Measurements from ENCODE around the gene RPF1.

DNA sequence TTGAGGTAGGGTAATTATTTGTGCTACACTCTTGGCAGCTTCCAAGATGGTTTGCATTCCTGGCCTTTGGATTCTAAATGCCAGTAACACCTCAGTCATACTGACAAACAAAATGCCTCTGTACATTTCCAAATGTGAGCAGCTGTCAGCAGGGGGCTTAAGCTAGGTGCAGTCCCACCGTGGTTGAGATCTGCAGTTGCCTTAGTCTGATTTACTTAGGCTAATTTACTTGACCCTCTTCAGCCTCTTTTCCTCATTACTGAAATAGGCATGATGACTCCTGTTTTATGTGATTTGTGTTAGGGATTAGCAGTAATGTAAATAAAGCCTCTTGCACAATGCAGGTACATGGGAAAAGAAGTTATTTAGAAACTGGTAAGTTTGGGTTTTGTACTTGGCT lies 13.7 kb downstream of the RPF1 start:
- no peak for TF ChIP-seq EP300 (IDR thresholded peaks at IDR 0.05; ENCODE audit: borderline replicate concordance in 1 of 2, control insufficient read depth in 1 of 2, low read depth in 2 of 2, low read length in 2 of 2)
- TF ChIP-seq RAD21 (IDR thresholded peaks at IDR 0.05; ENCODE audit: insufficient read depth, low read depth, low read length), result no peak
- no peak for TF ChIP-seq RBBP5 (conservative IDR thresholded peaks at IDR 0.05)
- no peak for TF ChIP-seq CHD2 (IDR thresholded peaks at IDR 0.05; ENCODE audit: borderline replicate concordance, low read depth, low read length)
- no peak for TF ChIP-seq EZH2 (IDR thresholded peaks at IDR 0.05; ENCODE audit: borderline replicate concordance, control insufficient read depth, low read depth, low read length)
- no peak for TF ChIP-seq POLR2A (IDR thresholded peaks at IDR 0.05; ENCODE audit: low read depth, low read length)
- TF ChIP-seq, protein P1, sequence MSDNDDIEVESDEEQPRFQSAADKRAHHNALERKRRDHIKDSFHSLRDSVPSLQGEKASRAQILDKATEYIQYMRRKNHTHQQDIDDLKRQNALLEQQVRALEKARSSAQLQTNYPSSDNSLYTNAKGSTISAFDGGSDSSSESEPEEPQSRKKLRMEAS (IDR thresholded peaks at IDR 0.05; ENCODE audit: low read depth, low read length), result no peak
- no peak for TF ChIP-seq CBFB (IDR thresholded peaks at IDR 0.05; ENCODE audit: low read depth)
- TF ChIP-seq ZNF274 (IDR thresholded peaks at IDR 0.05; ENCODE audit: insufficient read depth, insufficient read length), result no peak
- no peak for TF ChIP-seq MYC (IDR thresholded peaks at IDR 0.05; ENCODE audit: insufficient read depth, insufficient read length, insufficient replicate concordance, low read length, severe bottlenecking)
- no peak for TF ChIP-seq MTA3 (IDR thresholded peaks at IDR 0.05; ENCODE audit: borderline replicate concordance, low read length)
- TF ChIP-seq, protein P2, sequence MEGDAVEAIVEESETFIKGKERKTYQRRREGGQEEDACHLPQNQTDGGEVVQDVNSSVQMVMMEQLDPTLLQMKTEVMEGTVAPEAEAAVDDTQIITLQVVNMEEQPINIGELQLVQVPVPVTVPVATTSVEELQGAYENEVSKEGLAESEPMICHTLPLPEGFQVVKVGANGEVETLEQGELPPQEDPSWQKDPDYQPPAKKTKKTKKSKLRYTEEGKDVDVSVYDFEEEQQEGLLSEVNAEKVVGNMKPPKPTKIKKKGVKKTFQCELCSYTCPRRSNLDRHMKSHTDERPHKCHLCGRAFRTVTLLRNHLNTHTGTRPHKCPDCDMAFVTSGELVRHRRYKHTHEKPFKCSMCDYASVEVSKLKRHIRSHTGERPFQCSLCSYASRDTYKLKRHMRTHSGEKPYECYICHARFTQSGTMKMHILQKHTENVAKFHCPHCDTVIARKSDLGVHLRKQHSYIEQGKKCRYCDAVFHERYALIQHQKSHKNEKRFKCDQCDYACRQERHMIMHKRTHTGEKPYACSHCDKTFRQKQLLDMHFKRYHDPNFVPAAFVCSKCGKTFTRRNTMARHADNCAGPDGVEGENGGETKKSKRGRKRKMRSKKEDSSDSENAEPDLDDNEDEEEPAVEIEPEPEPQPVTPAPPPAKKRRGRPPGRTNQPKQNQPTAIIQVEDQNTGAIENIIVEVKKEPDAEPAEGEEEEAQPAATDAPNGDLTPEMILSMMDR (IDR thresholded peaks at IDR 0.05 in 2 of 3, conservative IDR thresholded peaks at IDR 0.05 in 1 of 3; ENCODE audit: control insufficient read depth in 2 of 3, extremely low read depth in 1 of 3, insufficient read depth in 1 of 3, low read depth in 3 of 3, low read length in 3 of 3), result no peak

Data from GM12878 (cell line).